Vagina (tissue), 2 donors: ENCODE results near the gene VCAM1. TPM values are rescaled to one million over a fixed set of nuclear protein-coding genes. Genes with fewer than 3 reads are reported as not detected.

Experiments used
- DNase-seq, 2 donors: peaks; one replicate each; pipeline ENCODE4 v3.0.0-alpha.2; 2017; ENCODE audit errors: extremely low spot score in 2 of 2
- H3K27ac ChIP-seq: fragments of 200-600 bp; sonication (generic); one replicate; pipeline ENCODE4 v1.5.1; 2019
- H3K27me3 ChIP-seq: fragments of 200-600 bp; sonication (generic); one replicate; pipeline ENCODE4 v1.5.1; 2019
- H3K36me3 ChIP-seq, 2 donors: fragments of 200-600 bp; sonication (generic); one replicate each; pipeline ENCODE4 v1.5.1; 2017 to 2019
- H3K4me1 ChIP-seq: fragments of 200-600 bp; sonication (generic); one replicate; pipeline ENCODE4 v1.5.1; 2019
- H3K4me3 ChIP-seq, 2 donors: fragments of 200-600 bp; sonication (generic); 1 replicate in 1 of 2; 2 replicates in 1 of 2; pipeline ENCODE4 v1.5.1; 2016 to 2019
- H3K9me3 ChIP-seq: fragments of 200-600 bp; sonication (generic); one replicate; pipeline ENCODE4 v1.5.1; 2019
- CTCF ChIP-seq, 3 experiments: fragments of 450-650 bp in 2 of 3; fragments of 200-600 bp in 1 of 3; sonication (generic) in 1 of 3; IDR thresholded peaks; one replicate each; pipeline ENCODE4 v1.5.1; 2017 to 2019; ENCODE audit warnings: antibody characterized with exemption in 3 of 3, mild to moderate bottlenecking in 2 of 3, moderate library complexity in 2 of 3
- POLR2A ChIP-seq, 2 donors: fragments of 450-650 bp; IDR thresholded peaks; one replicate each; pipeline ENCODE4 v1.6.1; 2017; ENCODE audit warnings: antibody characterized with exemption in 2 of 2, mild to moderate bottlenecking in 2 of 2, moderate library complexity in 2 of 2
- POLR2AphosphoS5 ChIP-seq, 2 donors: sonication (generic); formaldehyde crosslinking; IDR thresholded peaks; one replicate each; pipeline ENCODE4 v1.9.0; 2017; ENCODE audit warnings: antibody characterized with exemption in 2 of 2, mild to moderate bottlenecking in 2 of 2, low read depth in 1 of 2; ENCODE audit not compliant: insufficient read depth in 1 of 2
- intact Hi-C: fragments of 100-400 bp; cut with DNase I; formaldehyde crosslinking; loops from one replicate; pipeline ENCODE4 v1.15.1; 2023
- total RNA-seq: library from RNA; depleted of rRNA; stranded (reverse); fragments of >200 nt; gene quantifications from one replicate; pipeline ENCODE4 v1.2.3, GENCODE V29; 2016

The VCAM1 gene
- total RNA-seq, 1 donor from 2014 or later = 5.6 TPM

DNA sequence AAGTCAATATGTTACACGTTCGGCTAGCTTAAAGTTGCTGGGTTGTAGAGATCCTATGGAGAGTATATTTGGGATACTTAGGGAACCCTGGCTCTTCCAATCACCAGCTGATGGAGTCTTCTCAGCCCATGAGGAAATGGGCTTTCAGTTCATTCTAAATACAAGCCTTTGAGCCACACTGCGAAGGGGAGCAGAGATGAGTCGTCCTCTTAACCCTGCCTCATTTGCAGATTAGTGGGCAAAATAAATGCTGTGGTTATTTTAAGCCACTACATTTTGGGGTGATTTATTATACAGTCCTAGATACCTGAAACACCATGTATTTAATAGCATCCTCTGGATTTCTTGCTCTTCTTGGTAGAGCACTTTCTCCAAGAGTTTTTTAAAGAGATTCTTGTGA, 19.0 kb upstream of the VCAM1 start:
- TF ChIP-seq POLR2AphosphoS5 (IDR thresholded peaks at IDR 0.05; ENCODE audit: insufficient read depth in 1 of 2, low read depth in 1 of 2) = no peak
- no peak for TF ChIP-seq POLR2A (IDR thresholded peaks at IDR 0.05)
- no peak for TF ChIP-seq CTCF (IDR thresholded peaks at IDR 0.05)
- Histone ChIP-seq H3K27ac (no peak overlapping the region), H3K9me3 (no peaks in the 10 kb centered on the region), H3K4me3 (no peak overlapping the region), H3K36me3 (no peaks in the 10 kb centered on the region), H3K27me3 (no peaks in the 10 kb centered on the region), H3K4me1 (no peaks in the 10 kb centered on the region)
- no peak for DNase-seq
- intact Hi-C loops = no loop called here

- intact Hi-C loops = no loop called here
- DNase-seq = no peak
- H3K27me3 ChIP-seq = no peaks in the 10 kb centered on the region
- H3K4me1 ChIP-seq = no peaks in the 10 kb centered on the region
- no peak overlapping the region for H3K4me3 ChIP-seq
- TF ChIP-seq POLR2A (IDR thresholded peaks at IDR 0.05) (no peak), POLR2AphosphoS5 (IDR thresholded peaks at IDR 0.05; ENCODE audit: insufficient read depth in 1 of 2, low read depth in 1 of 2) (no peak), CTCF (IDR thresholded peaks at IDR 0.05) (no peak)
- no peaks in the 10 kb centered on the region for H3K9me3 ChIP-seq
- H3K36me3 ChIP-seq = no peaks in the 10 kb centered on the region
- H3K27ac ChIP-seq = no peak overlapping the region
Observed at GRCh38 chr1:100703052-100703451, 16.5 kb upstream of the VCAM1 start.

- DNase-seq = no peak
- intact Hi-C loops = no loop called here
- no peaks in the 10 kb centered on the region for H3K4me1 ChIP-seq
- no peaks in the 10 kb centered on the region for H3K36me3 ChIP-seq
- no peak for TF ChIP-seq POLR2A (IDR thresholded peaks at IDR 0.05)
- TF ChIP-seq CTCF (IDR thresholded peaks at IDR 0.05) = no peak
- TF ChIP-seq POLR2AphosphoS5 (IDR thresholded peaks at IDR 0.05; ENCODE audit: insufficient read depth in 1 of 2, low read depth in 1 of 2) = no peak
- no peaks in the 10 kb centered on the region for H3K9me3 ChIP-seq
- no peak overlapping the region for H3K27ac ChIP-seq
- no peak overlapping the region for H3K4me3 ChIP-seq
- no peaks in the 10 kb centered on the region for H3K27me3 ChIP-seq
Observed at GRCh38 chr1:100703716-100704115, 15.8 kb upstream of the VCAM1 start.

DNA sequence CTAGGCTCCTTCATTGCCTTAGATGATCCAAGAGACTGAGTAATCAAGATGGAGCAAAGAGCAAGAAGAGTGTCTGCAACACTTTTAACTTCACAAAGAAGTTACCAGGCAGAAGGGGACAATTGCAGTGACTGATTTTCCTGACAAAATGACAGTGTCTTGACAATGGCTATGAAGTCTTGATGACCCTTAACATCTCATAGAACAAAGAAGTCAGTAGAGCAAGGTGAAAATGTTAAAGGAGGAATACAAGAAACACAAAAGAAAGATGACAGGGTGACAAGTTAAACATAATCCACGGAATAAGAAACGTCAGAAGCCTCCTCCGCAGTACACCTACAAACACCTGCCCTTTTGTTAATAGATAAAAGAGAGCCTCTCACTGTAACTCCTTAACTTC, 15.1 kb upstream of the VCAM1 start:
- intact Hi-C loops = no loop called here
- no peaks in the 10 kb centered on the region for H3K36me3 ChIP-seq
- H3K9me3 ChIP-seq = no peaks in the 10 kb centered on the region
- no peak for TF ChIP-seq CTCF (IDR thresholded peaks at IDR 0.05)
- TF ChIP-seq POLR2A (IDR thresholded peaks at IDR 0.05) = no peak
- no peak for TF ChIP-seq POLR2AphosphoS5 (IDR thresholded peaks at IDR 0.05; ENCODE audit: insufficient read depth in 1 of 2, low read depth in 1 of 2)
- no peak for DNase-seq
- H3K4me1 ChIP-seq = no peaks in the 10 kb centered on the region
- no peaks in the 10 kb centered on the region for H3K27me3 ChIP-seq
- H3K27ac ChIP-seq = no peak overlapping the region
- H3K4me3 ChIP-seq = no peak overlapping the region

- Histone ChIP-seq H3K27ac (no peak overlapping the region), H3K27me3 (no peaks in the 10 kb centered on the region), H3K4me3 (no peak overlapping the region), H3K36me3 (no peaks in the 10 kb centered on the region), H3K9me3 (no peaks in the 10 kb centered on the region), H3K4me1 (no peaks in the 10 kb centered on the region)
- intact Hi-C loops = no loop called here
- TF ChIP-seq POLR2A (IDR thresholded peaks at IDR 0.05) = no peak
- no peak for TF ChIP-seq POLR2AphosphoS5 (IDR thresholded peaks at IDR 0.05; ENCODE audit: insufficient read depth in 1 of 2, low read depth in 1 of 2)
- TF ChIP-seq CTCF (IDR thresholded peaks at IDR 0.05) = no peak
- DNase-seq = no peak
Observed at GRCh38 chr1:100706296-100706695, 13.2 kb upstream of the VCAM1 start.
